C4-2B (cell line): Measurements from ENCODE around the gene KLHL18.

Source experiments
- H3K27ac ChIP-seq: fragments of 450-650 bp; 2 replicates; pipeline ENCODE4 v1.5.1; 2017
- CTCF ChIP-seq: fragments of 450-650 bp; conservative IDR thresholded peaks from 2 replicates; pipeline ENCODE4 v1.5.1; 2017; ENCODE audit warnings: mild to moderate bottlenecking
- ZFX ChIP-seq: fragments of 450-650 bp; IDR thresholded peaks from 2 replicates; pipeline ENCODE4 v1.6.1; 2017

Gene KLHL18

GRCh38 chr3:47265725-47266428 is 16.9 kb upstream of the KLHL18 start:
- no peak overlapping the region for H3K27ac ChIP-seq
- TF ChIP-seq CTCF (no peak), ZFX (no peak)

GRCh38 chr3:47266709-47267489 is 15.8 kb upstream of the KLHL18 start:
- TF ChIP-seq ZFX = no peak
- TF ChIP-seq CTCF = no peak
- H3K27ac ChIP-seq = no peak overlapping the region

GRCh38 chr3:47267490-47267824 is 15.3 kb upstream of the KLHL18 start:
- no peak overlapping the region for H3K27ac ChIP-seq
- TF ChIP-seq ZFX (no peak), CTCF (no peak)

DNA sequence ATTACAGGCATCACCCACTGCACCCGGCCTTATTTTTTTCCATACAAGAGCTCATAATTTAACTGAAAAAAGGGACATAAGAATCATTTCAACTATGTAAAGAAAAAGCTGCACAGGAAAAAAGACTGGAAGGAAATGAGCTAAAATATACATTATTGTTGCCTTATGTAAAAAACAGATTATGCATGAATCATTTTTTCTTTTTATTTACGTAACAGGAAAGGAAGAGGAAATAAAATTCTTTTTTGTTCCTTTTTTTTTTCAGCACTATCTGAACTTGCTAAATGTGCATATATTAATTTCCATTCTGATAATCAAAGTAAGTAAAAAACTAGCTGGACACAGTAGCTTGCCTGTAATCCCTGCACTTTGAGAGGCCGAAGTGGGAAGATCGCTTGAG is 12.2 kb upstream of the KLHL18 start:
- TF ChIP-seq CTCF (no peak), ZFX (no peak)
- no peak overlapping the region for H3K27ac ChIP-seq

- TF ChIP-seq CTCF (no peak), ZFX (no peak)
- no peak overlapping the region for H3K27ac ChIP-seq
Measured at GRCh38 chr3:47273564-47273963, 9.2 kb upstream of the KLHL18 start.

DNA sequence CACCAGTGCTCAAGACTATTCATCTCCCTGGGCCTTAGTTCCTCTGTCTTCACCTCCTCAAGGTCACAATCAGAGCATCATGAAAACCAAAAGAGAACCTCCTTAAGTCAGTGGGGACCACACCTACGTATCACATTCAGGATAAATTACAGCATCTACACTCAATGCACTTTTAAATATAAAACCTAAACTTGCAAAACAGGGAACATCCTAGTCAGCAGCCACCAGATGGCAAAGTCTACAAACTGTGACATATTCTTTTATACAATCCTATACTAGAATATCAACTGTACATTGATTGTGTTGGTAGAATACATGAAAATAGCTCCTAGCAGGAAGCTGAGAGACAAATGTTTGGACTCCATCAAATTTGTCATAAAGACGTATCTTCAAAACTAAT is 8.1 kb upstream of the KLHL18 start:
- TF ChIP-seq ZFX (no peak), CTCF (no peak)
- no peak overlapping the region for H3K27ac ChIP-seq

- H3K27ac ChIP-seq = no peak overlapping the region
Measured at GRCh38 chr3:47276558-47276957, 6.2 kb upstream of the KLHL18 start.

More at GRCh38 chr3:47276558-47276957, 6.2 kb upstream of the KLHL18 start:
- TF ChIP-seq ZFX = no peak
- TF ChIP-seq CTCF = no peak
